Natural killer cell (primary cell): ENCODE results near the gene MYO5A. TPM values are rescaled to one million over a fixed set of nuclear protein-coding genes. Genes with fewer than 3 reads are reported as not detected.
A peak's percentile ranks its signal among the peaks of the same experiment; 100 is the strongest.

Experiments
- ATAC-seq, 3 donors: fragments of 150-1000 bp in 2 of 3; fragments of 200-7000 bp in 1 of 3; cut with Tn5 transposase; 1 replicate in 1 of 3; 2 replicates in 2 of 3; pipeline ENCODE4 v1.10.0; 2021; ENCODE audit warnings: mild to moderate bottlenecking in 2 of 3, moderate library complexity in 2 of 3
- DNase-seq, 2 donors: peaks; one replicate each; pipeline versions ENCODE4 v3.0.0 to v3.0.0-alpha.2; 2013 to 2021; ENCODE audit warnings: mixed read lengths in 1 of 2
- H3K27ac ChIP-seq: one replicate; pipeline ENCODE4 v1.5.1; 2013; ENCODE audit warnings: mild to moderate bottlenecking, low read length
- H3K27me3 ChIP-seq: one replicate; pipeline ENCODE4 v1.6.1; 2013; ENCODE audit warnings: low read length; ENCODE audit not compliant: control insufficient read depth, insufficient read depth
- H3K36me3 ChIP-seq: one replicate; pipeline ENCODE4 v1.6.1; 2013; ENCODE audit warnings: low read length; ENCODE audit not compliant: control insufficient read depth, insufficient read depth
- H3K4me1 ChIP-seq: one replicate; pipeline ENCODE4 v1.6.1; 2013; ENCODE audit warnings: low read length; ENCODE audit not compliant: control insufficient read depth, insufficient read depth
- H3K4me3 ChIP-seq: one replicate; pipeline ENCODE4 v1.5.1; 2013; ENCODE audit warnings: low read length
- H3K9me3 ChIP-seq: one replicate; pipeline ENCODE4 v1.6.1; 2013; ENCODE audit warnings: low read length; ENCODE audit not compliant: control insufficient read depth, insufficient read depth
- H3K27ac Mint-ChIP-seq, 2 donors: one replicate each; pipeline ENCODE4 v1.8.0; 2022; ENCODE audit warnings: mild to moderate bottlenecking in 2 of 2, mixed read lengths in 2 of 2, moderate library complexity in 1 of 2
- H3K27me3 Mint-ChIP-seq, 2 donors: one replicate each; pipeline ENCODE4 v1.8.0; 2022; ENCODE audit warnings: low read depth in 2 of 2, mixed read lengths in 2 of 2
- H3K36me3 Mint-ChIP-seq: one replicate; pipeline ENCODE4 v1.8.0; 2022; ENCODE audit warnings: mixed read lengths
- H3K4me1 Mint-ChIP-seq, 2 donors: one replicate each; pipeline ENCODE4 v1.8.0; 2022; ENCODE audit warnings: mixed read lengths in 2 of 2
- H3K4me3 Mint-ChIP-seq: one replicate; pipeline ENCODE4 v1.8.0; 2022; ENCODE audit warnings: mild to moderate bottlenecking, moderate library complexity, mixed read lengths
- H3K9me3 Mint-ChIP-seq, 2 donors: one replicate each; pipeline ENCODE4 v1.8.0; 2022; ENCODE audit warnings: mixed read lengths in 2 of 2
- WGBS: methylation state at CpG from one replicate; pipeline ENCODE4 v1.1.7; 2013; ENCODE audit warnings: missing lambda C conversion rate; ENCODE audit not compliant: insufficient coverage; 5-methylcytosine and 5-hydroxymethylcytosine counted together
- intact Hi-C: fragments of 100-400 bp; cut with micrococcal nuclease; formaldehyde crosslinking; loops from one replicate; pipeline ENCODE4 v1.14.2; 2022
- total RNA-seq, 4 donors: library from RNA; stranded (reverse); fragments of 120-200 nt in 1 of 4; gene quantifications; one replicate each; pipeline versions ENCODE4 v1.2.3 to v1.2.4, GENCODE V29; 2013 to 2022
- TF ChIP-seq, protein P1 (sequence below): fragments of 200-600 bp; IDR thresholded peaks from one replicate; pipeline ENCODE4 v1.8.0; 2022; ENCODE audit warnings: antibody characterized with exemption

Gene MYO5A
- total RNA-seq, 3 donors from 2014 or later (not counting 1 experiment from before 2014, with no cell fraction given): 42.8 to 51.5 (median 44.4) TPM

- no peaks in the 10 kb centered on the region for H3K27me3 ChIP-seq
- no peaks in the 10 kb centered on the region for H3K27me3 Mint-ChIP-seq
- H3K9me3 Mint-ChIP-seq: no peaks in the 10 kb centered on the region
- no peak overlapping the region for H3K27ac ChIP-seq
- H3K4me1 Mint-ChIP-seq: peaks cover 41 to 54% of the 10 kb centered on the region in 2 donors
- H3K27ac Mint-ChIP-seq: no peak overlapping the region
- H3K36me3 ChIP-seq: no peaks in the 10 kb centered on the region
- H3K4me3 Mint-ChIP-seq: no peak overlapping the region
- intact Hi-C loops: no loop called here
- WGBS: 70% methylated on average over 6 of the region's 6 CpGs
- no peak overlapping the region for H3K4me3 ChIP-seq
- ATAC-seq (no peak), DNase-seq (no peak)
- no peaks in the 10 kb centered on the region for H3K9me3 ChIP-seq
- no peaks in the 10 kb centered on the region for H3K4me1 ChIP-seq
- TF ChIP-seq, protein P1, sequence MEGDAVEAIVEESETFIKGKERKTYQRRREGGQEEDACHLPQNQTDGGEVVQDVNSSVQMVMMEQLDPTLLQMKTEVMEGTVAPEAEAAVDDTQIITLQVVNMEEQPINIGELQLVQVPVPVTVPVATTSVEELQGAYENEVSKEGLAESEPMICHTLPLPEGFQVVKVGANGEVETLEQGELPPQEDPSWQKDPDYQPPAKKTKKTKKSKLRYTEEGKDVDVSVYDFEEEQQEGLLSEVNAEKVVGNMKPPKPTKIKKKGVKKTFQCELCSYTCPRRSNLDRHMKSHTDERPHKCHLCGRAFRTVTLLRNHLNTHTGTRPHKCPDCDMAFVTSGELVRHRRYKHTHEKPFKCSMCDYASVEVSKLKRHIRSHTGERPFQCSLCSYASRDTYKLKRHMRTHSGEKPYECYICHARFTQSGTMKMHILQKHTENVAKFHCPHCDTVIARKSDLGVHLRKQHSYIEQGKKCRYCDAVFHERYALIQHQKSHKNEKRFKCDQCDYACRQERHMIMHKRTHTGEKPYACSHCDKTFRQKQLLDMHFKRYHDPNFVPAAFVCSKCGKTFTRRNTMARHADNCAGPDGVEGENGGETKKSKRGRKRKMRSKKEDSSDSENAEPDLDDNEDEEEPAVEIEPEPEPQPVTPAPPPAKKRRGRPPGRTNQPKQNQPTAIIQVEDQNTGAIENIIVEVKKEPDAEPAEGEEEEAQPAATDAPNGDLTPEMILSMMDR: no peak
- H3K36me3 Mint-ChIP-seq: no peaks in the 10 kb centered on the region
These were observed 22.1 kb downstream of the MYO5A start for GRCh38 chr15:52506549-52506948.

DNA sequence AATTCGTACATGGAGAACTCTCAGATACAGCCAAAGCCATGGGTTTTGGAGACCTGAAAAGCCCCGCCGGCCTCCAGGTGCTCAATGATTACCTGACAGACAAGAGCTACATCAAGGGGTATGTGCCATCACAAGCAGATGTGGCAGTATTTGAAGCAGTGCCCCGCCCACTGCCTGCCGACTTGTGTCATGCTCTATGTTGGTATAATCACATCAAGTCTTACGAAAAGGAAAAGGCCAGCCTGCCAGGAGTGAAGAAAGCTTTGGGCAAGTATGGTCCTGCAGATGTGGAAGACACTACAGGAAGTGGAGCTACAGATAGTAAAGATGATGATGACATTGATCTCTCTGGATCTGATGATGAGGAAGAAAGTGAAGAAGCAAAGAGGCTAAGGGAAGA, 23.5 kb downstream of the MYO5A start:
- Histone ChIP-seq H3K9me3 (no peaks in the 10 kb centered on the region), H3K27me3 (no peaks in the 10 kb centered on the region), H3K27ac (no peak overlapping the region), H3K4me3 (no peak overlapping the region), H3K4me1 (no peaks in the 10 kb centered on the region), H3K36me3 (no peaks in the 10 kb centered on the region)
- Mint-ChIP-seq H3K9me3 (no peaks in the 10 kb centered on the region), H3K27me3 (no peaks in the 10 kb centered on the region), H3K4me3 (no peak overlapping the region), H3K27ac (peak overlapping the region in 1 of 2 donors; percentile 13), H3K4me1 (peaks cover 35 to 40% of the 10 kb centered on the region in 2 donors), H3K36me3 (no peaks in the 10 kb centered on the region)
- ATAC-seq (no peak), DNase-seq (no peak)
- WGBS: 93% methylated on average over 6 of the region's 6 CpGs
- TF ChIP-seq, protein P1: no peak
- intact Hi-C loops: no loop called here

DNA sequence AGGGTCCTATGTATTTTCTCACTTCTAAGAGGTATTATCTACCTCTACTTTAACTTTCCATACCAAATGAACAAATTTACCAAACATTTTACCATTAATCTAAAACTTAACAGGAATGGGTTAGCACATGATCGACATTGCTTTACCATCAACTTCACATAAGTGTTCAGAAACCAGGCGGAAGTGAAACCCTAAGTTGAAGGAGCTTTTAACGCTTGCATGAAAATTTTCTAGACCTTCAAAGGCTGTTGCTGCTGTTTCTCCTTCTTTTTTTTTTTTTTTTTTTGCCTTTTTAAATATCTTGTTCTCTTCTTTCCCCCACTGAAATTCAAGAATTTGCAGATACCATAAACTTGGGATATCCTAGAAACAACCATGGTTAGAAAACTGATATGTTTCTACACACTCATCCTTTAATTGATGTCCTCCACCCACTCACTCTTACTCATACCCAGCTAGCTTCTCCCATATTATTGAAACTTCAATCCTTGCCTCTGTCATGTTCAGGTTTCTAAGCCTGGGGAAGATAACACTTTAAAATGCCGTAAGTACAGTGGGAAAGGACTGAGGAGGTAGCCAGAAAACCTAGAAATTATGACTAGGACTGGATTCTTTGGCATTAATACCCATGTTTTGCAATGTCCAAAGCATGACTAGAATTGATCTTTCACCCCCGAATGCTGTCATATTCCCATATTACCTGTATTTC, 24.7 kb downstream of the MYO5A start:
- no peaks in the 10 kb centered on the region for H3K9me3 ChIP-seq
- no peaks in the 10 kb centered on the region for H3K36me3 ChIP-seq
- H3K27ac Mint-ChIP-seq: peak overlapping the region in 1 of 2 donors; percentile 31
- no peak overlapping the region for H3K4me3 ChIP-seq
- no peak overlapping the region for H3K27ac ChIP-seq
- H3K36me3 Mint-ChIP-seq: no peaks in the 10 kb centered on the region
- H3K4me1 ChIP-seq: no peaks in the 10 kb centered on the region
- peak in 1 of 2 donors; percentile 35 for DNase-seq
- H3K4me1 Mint-ChIP-seq: peaks cover 35 to 39% of the 10 kb centered on the region in 2 donors
- no peaks in the 10 kb centered on the region for H3K9me3 Mint-ChIP-seq
- intact Hi-C loops: no loop called here
- no peak for ATAC-seq
- no peaks in the 10 kb centered on the region for H3K27me3 Mint-ChIP-seq
- WGBS: 62% methylated on average over 5 of the region's 5 CpGs
- TF ChIP-seq, protein P1: no peak
- H3K27me3 ChIP-seq: no peaks in the 10 kb centered on the region
- H3K4me3 Mint-ChIP-seq: no peak overlapping the region

- DNase-seq (no peak), ATAC-seq (no peak)
- Histone ChIP-seq H3K4me1 (no peaks in the 10 kb centered on the region), H3K27me3 (no peaks in the 10 kb centered on the region), H3K4me3 (no peak overlapping the region), H3K9me3 (no peaks in the 10 kb centered on the region), H3K36me3 (no peaks in the 10 kb centered on the region), H3K27ac (no peak overlapping the region)
- H3K27ac Mint-ChIP-seq: peak overlapping the region; percentile 9 to 14
- H3K27me3 Mint-ChIP-seq: no peaks in the 10 kb centered on the region
- no peaks in the 10 kb centered on the region for H3K36me3 Mint-ChIP-seq
- H3K4me3 Mint-ChIP-seq: no peak overlapping the region
- intact Hi-C loops: no loop called here
- peaks cover 29 to 31% of the 10 kb centered on the region in 2 donors for H3K4me1 Mint-ChIP-seq
- H3K9me3 Mint-ChIP-seq: no peaks in the 10 kb centered on the region
- 91% methylated on average over 1 of the region's 1 CpG for WGBS
- TF ChIP-seq, protein P1: no peak
These were observed 26.1 kb downstream of the MYO5A start for GRCh38 chr15:52502608-52503007.
